Suprapubic skin (tissue), 3 donors: ENCODE results near the gene AIG1.

Experiments
- EP300 ChIP-seq: sonication (generic); formaldehyde crosslinking; IDR thresholded peaks from one replicate; pipeline ENCODE4 v1.6.1; 2017; ENCODE audit warnings: antibody characterized with exemption
- TF ChIP-seq, protein P1 (sequence below), 2 donors: fragments of 200-600 bp in 1 of 2; fragments of 450-650 bp in 1 of 2; sonication (generic) in 1 of 2; IDR thresholded peaks; one replicate each; pipeline ENCODE4 v1.5.1; 2016 to 2019; ENCODE audit warnings: antibody characterized with exemption in 2 of 2, mild to moderate bottlenecking in 1 of 2, moderate library complexity in 1 of 2

GRCh38 chr6:143164565-143165105 lies 103.9 kb downstream of the AIG1 start:
- TF ChIP-seq, protein P1, sequence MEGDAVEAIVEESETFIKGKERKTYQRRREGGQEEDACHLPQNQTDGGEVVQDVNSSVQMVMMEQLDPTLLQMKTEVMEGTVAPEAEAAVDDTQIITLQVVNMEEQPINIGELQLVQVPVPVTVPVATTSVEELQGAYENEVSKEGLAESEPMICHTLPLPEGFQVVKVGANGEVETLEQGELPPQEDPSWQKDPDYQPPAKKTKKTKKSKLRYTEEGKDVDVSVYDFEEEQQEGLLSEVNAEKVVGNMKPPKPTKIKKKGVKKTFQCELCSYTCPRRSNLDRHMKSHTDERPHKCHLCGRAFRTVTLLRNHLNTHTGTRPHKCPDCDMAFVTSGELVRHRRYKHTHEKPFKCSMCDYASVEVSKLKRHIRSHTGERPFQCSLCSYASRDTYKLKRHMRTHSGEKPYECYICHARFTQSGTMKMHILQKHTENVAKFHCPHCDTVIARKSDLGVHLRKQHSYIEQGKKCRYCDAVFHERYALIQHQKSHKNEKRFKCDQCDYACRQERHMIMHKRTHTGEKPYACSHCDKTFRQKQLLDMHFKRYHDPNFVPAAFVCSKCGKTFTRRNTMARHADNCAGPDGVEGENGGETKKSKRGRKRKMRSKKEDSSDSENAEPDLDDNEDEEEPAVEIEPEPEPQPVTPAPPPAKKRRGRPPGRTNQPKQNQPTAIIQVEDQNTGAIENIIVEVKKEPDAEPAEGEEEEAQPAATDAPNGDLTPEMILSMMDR (IDR thresholded peaks at IDR 0.05): no peak
- no peak for TF ChIP-seq EP300
